Liver (tissue), 9 donors: ENCODE results near the gene CCDC89. TPM values are rescaled to one million over a fixed set of nuclear protein-coding genes. Genes with fewer than 3 reads are reported as not detected.

Source experiments
- DNase-seq: peaks from one replicate; pipeline ENCODE4 v3.0.0-alpha.2; 2017; ENCODE audit warnings: low spot score
- H3K27ac ChIP-seq, 2 donors: one replicate each; pipeline ENCODE4 v1.7.0; 2013; ENCODE audit warnings: inconsistent platforms in 2 of 2, low read length in 2 of 2, control low read depth in 1 of 2, low read depth in 1 of 2, mild to moderate bottlenecking in 1 of 2
- H3K27me3 ChIP-seq, 4 donors: one replicate each; pipeline versions ENCODE4 v1.6.1 to v1.7.0; 2013; ENCODE audit warnings: low read length in 3 of 4, inconsistent platforms in 1 of 4, mild to moderate bottlenecking in 1 of 4, moderate library complexity in 1 of 4; ENCODE audit not compliant: control insufficient read depth in 4 of 4, insufficient read depth in 4 of 4
- H3K36me3 ChIP-seq, 4 donors: one replicate each; pipeline versions ENCODE4 v1.6.1 to v1.7.0; 2013; ENCODE audit warnings: low read length in 3 of 4, mild to moderate bottlenecking in 3 of 4, low read depth in 1 of 4, moderate library complexity in 1 of 4; ENCODE audit not compliant: control insufficient read depth in 4 of 4, insufficient read depth in 3 of 4
- H3K4me1 ChIP-seq, 4 donors: one replicate each; pipeline versions ENCODE4 v1.6.1 to v1.7.0; 2013; ENCODE audit warnings: low read length in 3 of 4, mild to moderate bottlenecking in 3 of 4, moderate library complexity in 1 of 4; ENCODE audit not compliant: control insufficient read depth in 4 of 4, insufficient read depth in 4 of 4
- H3K4me3 ChIP-seq, 3 donors: one replicate each; pipeline versions ENCODE4 v1.6.1 to v1.7.0; 2013; ENCODE audit warnings: low read length in 3 of 3, control low read depth in 1 of 3, low read depth in 1 of 3, mild to moderate bottlenecking in 1 of 3
- H3K9ac ChIP-seq, 2 donors: one replicate each; pipeline ENCODE4 v1.7.0; 2013; ENCODE audit warnings: low read length in 2 of 2, mild to moderate bottlenecking in 2 of 2, moderate library complexity in 2 of 2, control low read depth in 1 of 2, low read depth in 1 of 2
- H3K9me3 ChIP-seq, 4 donors: one replicate each; pipeline versions ENCODE4 v1.6.1 to v1.7.0; 2013; ENCODE audit warnings: low read length in 3 of 4; ENCODE audit not compliant: control insufficient read depth in 4 of 4
- EGR1 ChIP-seq, 2 donors: IDR thresholded peaks; 2 replicates each; pipeline ENCODE4 v1.6.1; 2016 to 2018; ENCODE audit warnings: antibody characterized with exemption in 2 of 2, low read depth in 2 of 2
- FOXA1 ChIP-seq: IDR thresholded peaks from 2 replicates; pipeline ENCODE4 v1.6.1; 2016; ENCODE audit warnings: antibody characterized with exemption
- FOXA2 ChIP-seq: IDR thresholded peaks from 2 replicates; pipeline ENCODE4 v1.6.1; 2016; ENCODE audit warnings: antibody characterized with exemption
- GABPA ChIP-seq, 2 donors: IDR thresholded peaks in 1 of 2; conservative IDR thresholded peaks in 1 of 2; 2 replicates each; pipeline ENCODE4 v1.6.1; 2016; ENCODE audit warnings: antibody characterized with exemption in 2 of 2, mild to moderate bottlenecking in 1 of 2, moderate library complexity in 1 of 2
- HNF4A ChIP-seq, 2 donors: conservative IDR thresholded peaks; 2 replicates each; pipeline ENCODE4 v1.6.1; 2016; ENCODE audit warnings: antibody characterized with exemption in 2 of 2, mild to moderate bottlenecking in 2 of 2
- HNF4G ChIP-seq: IDR thresholded peaks from 2 replicates; pipeline ENCODE4 v1.6.1; 2016; ENCODE audit warnings: antibody characterized with exemption
- JUND ChIP-seq, 2 donors: IDR thresholded peaks; 2 replicates each; pipeline ENCODE4 v1.6.1; 2016; ENCODE audit warnings: antibody characterized with exemption in 2 of 2
- NR2F2 ChIP-seq: IDR thresholded peaks from 2 replicates; pipeline ENCODE4 v1.6.1; 2016; ENCODE audit warnings: antibody characterized with exemption
- RAD21 ChIP-seq, 2 donors: IDR thresholded peaks; 2 replicates each; pipeline ENCODE4 v1.6.1; 2016; ENCODE audit warnings: antibody characterized with exemption in 2 of 2, mild to moderate bottlenecking in 2 of 2
- RXRA ChIP-seq, 2 donors: IDR thresholded peaks; 2 replicates each; pipeline ENCODE4 v1.6.1; 2017 to 2018; ENCODE audit warnings: antibody characterized with exemption in 2 of 2, mild to moderate bottlenecking in 1 of 2
- SP1 ChIP-seq: IDR thresholded peaks from 2 replicates; pipeline ENCODE4 v1.6.1; 2018; ENCODE audit warnings: antibody characterized with exemption, mild to moderate bottlenecking
- TAF1 ChIP-seq: conservative IDR thresholded peaks from 2 replicates; pipeline ENCODE4 v1.6.1; 2016; ENCODE audit warnings: antibody characterized with exemption, mild to moderate bottlenecking
- YY1 ChIP-seq: IDR thresholded peaks from 2 replicates; pipeline ENCODE4 v1.6.1; 2016; ENCODE audit warnings: antibody characterized with exemption, mild to moderate bottlenecking
- WGBS: extraction: QIAGEN DNeasy Blood & Tissue Kit; methylation state at CpG from one replicate; pipeline ENCODE4 v1.1.7; 2013; 5-methylcytosine and 5-hydroxymethylcytosine counted together
- polyA plus RNA-seq, 2 donors: library from polyadenylated mRNA; stranded (reverse) in 1 of 2; unstranded in 1 of 2; fragments of 200-250 nt in 1 of 2; fragments of >200 nt in 1 of 2; fragmentation: Nextera tagmentation in 1 of 2; extraction: Ambion mirVana in 1 of 2; gene quantifications; one replicate each; pipeline versions ENCODE4 v1.2.1 to v1.2.3, GENCODE V29; 2013 to 2015
- total RNA-seq, 2 donors: library from RNA; depleted of rRNA; stranded (reverse); fragments of >200 nt; gene quantifications; one replicate each; pipeline ENCODE4 v1.2.3, GENCODE V29; 2014
- TF ChIP-seq, protein P1 (sequence below): IDR thresholded peaks from 2 replicates; pipeline ENCODE4 v1.6.1; 2016; ENCODE audit warnings: antibody characterized with exemption
- TF ChIP-seq, protein P2 (sequence below): IDR thresholded peaks from 2 replicates; pipeline ENCODE4 v1.6.1; 2016; ENCODE audit warnings: antibody characterized with exemption, mild to moderate bottlenecking
- TF ChIP-seq, protein P3 (sequence below): fragments of 150-350 bp; IDR thresholded peaks from 2 replicates; pipeline ENCODE4 v1.5.1; 2017; ENCODE audit warnings: improper control_type of control experiment, low read depth, low read length; ENCODE audit not compliant: missing input control
- TF ChIP-seq, protein P4 (sequence below): IDR thresholded peaks from 2 replicates; pipeline ENCODE4 v1.6.1; 2016; ENCODE audit warnings: antibody characterized with exemption
- TF ChIP-seq, protein P5 (sequence below): IDR thresholded peaks from 2 replicates; pipeline ENCODE4 v1.6.1; 2016; ENCODE audit warnings: antibody characterized with exemption
- donor health status: healthy.
- donor health status: healthy.
- donor health status: healthy.
- donor health status: healthy.
- donor health status: healthy.

Gene CCDC89
- total and polyA plus RNA-seq, 4 donors = 0.17 to 1.0 (median 0.28) TPM; not detected in 1

DNA sequence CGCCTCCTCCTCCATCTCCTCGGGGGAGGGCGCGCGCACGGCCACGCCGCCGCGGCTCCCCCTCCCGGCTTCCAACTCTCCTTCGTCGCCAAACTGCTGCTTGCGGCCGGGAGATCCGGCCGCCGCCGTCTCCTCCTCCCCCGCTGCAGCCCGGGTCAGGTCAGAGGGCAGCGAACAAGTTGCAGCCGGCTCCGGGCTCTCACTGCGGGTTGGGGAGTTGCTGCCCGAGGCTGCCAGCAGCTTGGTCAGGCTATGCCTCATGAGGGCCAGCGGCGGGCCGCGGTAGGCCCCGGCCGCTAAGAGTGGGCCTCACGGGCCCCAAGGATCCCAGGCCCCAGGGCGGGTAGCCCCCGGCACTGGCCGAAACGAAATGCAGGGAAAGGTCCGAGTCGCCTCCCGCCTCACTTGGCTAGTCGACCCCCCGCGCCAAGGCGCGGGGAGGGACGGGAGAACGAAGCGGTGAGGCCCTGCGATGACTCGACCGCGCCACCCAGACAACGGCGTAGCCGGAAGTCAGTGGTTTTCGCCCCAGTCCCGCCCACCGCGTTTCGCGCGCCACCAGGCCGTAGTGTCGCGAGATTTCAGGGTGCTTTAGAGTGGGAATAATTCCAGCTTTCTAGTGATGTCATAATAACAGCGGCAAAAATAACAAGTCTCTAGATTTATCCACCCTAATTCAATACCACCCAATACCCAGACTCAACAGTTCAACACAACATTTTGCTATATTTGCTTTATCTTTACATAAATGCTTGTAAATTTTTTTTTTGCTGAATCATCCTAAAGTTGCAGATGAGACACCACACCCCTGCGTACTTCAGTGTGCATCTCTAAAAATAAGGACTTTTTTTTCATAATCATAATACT, 21.1 kb downstream of the CCDC89 start, which contains the start of gene CREBZF:
Gene CREBZF (minus strand): TSS at position 515 of the 867 bp plus-strand sequence. CDS start 254 bp downstream, at position 261.
- Histone ChIP-seq H3K27me3 (no peaks in the 10 kb centered on the region), H3K27ac (peak within 1 kb of the TSS; percentile 92 to 96), H3K36me3 (peaks cover 0 to 8% (median 3%) of the 10 kb centered on the region in 4 donors), H3K4me3 (peak within 1 kb of the TSS; percentile 89 to 99 (median 96)), H3K9me3 (no peaks in the 10 kb centered on the region), H3K9ac (peak within 1 kb of the TSS; percentile 82 to 83), H3K4me1 (peaks cover 0 to 30% (median 18%) of the 10 kb centered on the region in 4 donors)
- TF ChIP-seq TAF1 = peak; percentile 45
- TF ChIP-seq, protein P1, sequence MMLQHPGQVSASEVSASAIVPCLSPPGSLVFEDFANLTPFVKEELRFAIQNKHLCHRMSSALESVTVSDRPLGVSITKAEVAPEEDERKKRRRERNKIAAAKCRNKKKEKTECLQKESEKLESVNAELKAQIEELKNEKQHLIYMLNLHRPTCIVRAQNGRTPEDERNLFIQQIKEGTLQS = no peak
- TF ChIP-seq RAD21 (IDR thresholded peaks at IDR 0.05) = no peak
- peak; percentile 24 for TF ChIP-seq NR2F2
- TF ChIP-seq YY1 = peak; percentile 79
- TF ChIP-seq RXRA (IDR thresholded peaks at IDR 0.05) = peak in 1 of 2 donors; percentile 7
- no peak for TF ChIP-seq FOXA2
- TF ChIP-seq, protein P2, sequence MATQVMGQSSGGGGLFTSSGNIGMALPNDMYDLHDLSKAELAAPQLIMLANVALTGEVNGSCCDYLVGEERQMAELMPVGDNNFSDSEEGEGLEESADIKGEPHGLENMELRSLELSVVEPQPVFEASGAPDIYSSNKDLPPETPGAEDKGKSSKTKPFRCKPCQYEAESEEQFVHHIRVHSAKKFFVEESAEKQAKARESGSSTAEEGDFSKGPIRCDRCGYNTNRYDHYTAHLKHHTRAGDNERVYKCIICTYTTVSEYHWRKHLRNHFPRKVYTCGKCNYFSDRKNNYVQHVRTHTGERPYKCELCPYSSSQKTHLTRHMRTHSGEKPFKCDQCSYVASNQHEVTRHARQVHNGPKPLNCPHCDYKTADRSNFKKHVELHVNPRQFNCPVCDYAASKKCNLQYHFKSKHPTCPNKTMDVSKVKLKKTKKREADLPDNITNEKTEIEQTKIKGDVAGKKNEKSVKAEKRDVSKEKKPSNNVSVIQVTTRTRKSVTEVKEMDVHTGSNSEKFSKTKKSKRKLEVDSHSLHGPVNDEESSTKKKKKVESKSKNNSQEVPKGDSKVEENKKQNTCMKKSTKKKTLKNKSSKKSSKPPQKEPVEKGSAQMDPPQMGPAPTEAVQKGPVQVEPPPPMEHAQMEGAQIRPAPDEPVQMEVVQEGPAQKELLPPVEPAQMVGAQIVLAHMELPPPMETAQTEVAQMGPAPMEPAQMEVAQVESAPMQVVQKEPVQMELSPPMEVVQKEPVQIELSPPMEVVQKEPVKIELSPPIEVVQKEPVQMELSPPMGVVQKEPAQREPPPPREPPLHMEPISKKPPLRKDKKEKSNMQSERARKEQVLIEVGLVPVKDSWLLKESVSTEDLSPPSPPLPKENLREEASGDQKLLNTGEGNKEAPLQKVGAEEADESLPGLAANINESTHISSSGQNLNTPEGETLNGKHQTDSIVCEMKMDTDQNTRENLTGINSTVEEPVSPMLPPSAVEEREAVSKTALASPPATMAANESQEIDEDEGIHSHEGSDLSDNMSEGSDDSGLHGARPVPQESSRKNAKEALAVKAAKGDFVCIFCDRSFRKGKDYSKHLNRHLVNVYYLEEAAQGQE = peak; percentile 64
- TF ChIP-seq GABPA (IDR thresholded peaks at IDR 0.05 in 1 of 2, conservative IDR thresholded peaks at IDR 0.05 in 1 of 2) = peak; percentile 52 to 86
- peak; percentile 33 for TF ChIP-seq SP1
- TF ChIP-seq, protein P3, sequence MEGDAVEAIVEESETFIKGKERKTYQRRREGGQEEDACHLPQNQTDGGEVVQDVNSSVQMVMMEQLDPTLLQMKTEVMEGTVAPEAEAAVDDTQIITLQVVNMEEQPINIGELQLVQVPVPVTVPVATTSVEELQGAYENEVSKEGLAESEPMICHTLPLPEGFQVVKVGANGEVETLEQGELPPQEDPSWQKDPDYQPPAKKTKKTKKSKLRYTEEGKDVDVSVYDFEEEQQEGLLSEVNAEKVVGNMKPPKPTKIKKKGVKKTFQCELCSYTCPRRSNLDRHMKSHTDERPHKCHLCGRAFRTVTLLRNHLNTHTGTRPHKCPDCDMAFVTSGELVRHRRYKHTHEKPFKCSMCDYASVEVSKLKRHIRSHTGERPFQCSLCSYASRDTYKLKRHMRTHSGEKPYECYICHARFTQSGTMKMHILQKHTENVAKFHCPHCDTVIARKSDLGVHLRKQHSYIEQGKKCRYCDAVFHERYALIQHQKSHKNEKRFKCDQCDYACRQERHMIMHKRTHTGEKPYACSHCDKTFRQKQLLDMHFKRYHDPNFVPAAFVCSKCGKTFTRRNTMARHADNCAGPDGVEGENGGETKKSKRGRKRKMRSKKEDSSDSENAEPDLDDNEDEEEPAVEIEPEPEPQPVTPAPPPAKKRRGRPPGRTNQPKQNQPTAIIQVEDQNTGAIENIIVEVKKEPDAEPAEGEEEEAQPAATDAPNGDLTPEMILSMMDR = no peak
- TF ChIP-seq, protein P4, sequence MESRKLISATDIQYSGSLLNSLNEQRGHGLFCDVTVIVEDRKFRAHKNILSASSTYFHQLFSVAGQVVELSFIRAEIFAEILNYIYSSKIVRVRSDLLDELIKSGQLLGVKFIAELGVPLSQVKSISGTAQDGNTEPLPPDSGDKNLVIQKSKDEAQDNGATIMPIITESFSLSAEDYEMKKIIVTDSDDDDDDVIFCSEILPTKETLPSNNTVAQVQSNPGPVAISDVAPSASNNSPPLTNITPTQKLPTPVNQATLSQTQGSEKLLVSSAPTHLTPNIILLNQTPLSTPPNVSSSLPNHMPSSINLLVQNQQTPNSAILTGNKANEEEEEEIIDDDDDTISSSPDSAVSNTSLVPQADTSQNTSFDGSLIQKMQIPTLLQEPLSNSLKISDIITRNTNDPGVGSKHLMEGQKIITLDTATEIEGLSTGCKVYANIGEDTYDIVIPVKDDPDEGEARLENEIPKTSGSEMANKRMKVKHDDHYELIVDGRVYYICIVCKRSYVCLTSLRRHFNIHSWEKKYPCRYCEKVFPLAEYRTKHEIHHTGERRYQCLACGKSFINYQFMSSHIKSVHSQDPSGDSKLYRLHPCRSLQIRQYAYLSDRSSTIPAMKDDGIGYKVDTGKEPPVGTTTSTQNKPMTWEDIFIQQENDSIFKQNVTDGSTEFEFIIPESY = peak; percentile 99
- TF ChIP-seq, protein P5, sequence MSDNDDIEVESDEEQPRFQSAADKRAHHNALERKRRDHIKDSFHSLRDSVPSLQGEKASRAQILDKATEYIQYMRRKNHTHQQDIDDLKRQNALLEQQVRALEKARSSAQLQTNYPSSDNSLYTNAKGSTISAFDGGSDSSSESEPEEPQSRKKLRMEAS = no peak
- peak in 1 of 2 donors; percentile 25 for TF ChIP-seq JUND (IDR thresholded peaks at IDR 0.05)
- TF ChIP-seq HNF4G = no peak
- no peak for TF ChIP-seq EGR1 (IDR thresholded peaks at IDR 0.05; ENCODE audit: low read depth in 2 of 2)
- TF ChIP-seq HNF4A (conservative IDR thresholded peaks at IDR 0.05) = no peak
- TF ChIP-seq FOXA1 = no peak
- peak; percentile 94 for DNase-seq
- WGBS = under 1% methylated on average over 67 of the region's 67 CpGs
